OCI-M2 (cell line): ENCODE measurements around the gene SDHAF2.
"Not testable (repeated sequence)": the region's sequence is repeated elsewhere in the genome, so short reads cannot be mapped to it uniquely, and the experiment has no call there.

ENCODE experiments used
- DNase-seq: peaks from one replicate; lab custom pipeline; 2025; ENCODE audit not compliant: unreplicated experiment; lab: John Stamatoyannopoulos, UW

Gene SDHAF2

GRCh38 chr11:61425367-61426131 is 4.4 kb upstream of the SDHAF2 start:
- DNase-seq, result no peak

- no peak for DNase-seq
Observed at GRCh38 chr11:61429346-61429690, 606 bp upstream of the SDHAF2 start.

- DNase-seq, result not testable (repeated sequence)
Observed at GRCh38 chr11:61430839-61431238, 915 bp downstream of the SDHAF2 start.

GRCh38 chr11:61437496-61437895 is 7.6 kb downstream of the SDHAF2 start:
- no peak for DNase-seq

- DNase-seq, result no peak
Observed at GRCh38 chr11:61439615-61440014, 9.7 kb downstream of the SDHAF2 start.

GRCh38 chr11:61442616-61443015 is 12.7 kb downstream of the SDHAF2 start:
- DNase-seq, result no peak

GRCh38 chr11:61445516-61445915 is 15.6 kb downstream of the SDHAF2 start:
- no peak for DNase-seq

GRCh38 chr11:61446211-61446651 is 16.3 kb downstream of the SDHAF2 start:
- DNase-seq, result no peak

- no peak for DNase-seq
Observed at GRCh38 chr11:61447601-61448551, 18.0 kb downstream of the SDHAF2 start.

GRCh38 chr11:61448552-61448927 is 18.6 kb downstream of the SDHAF2 start:
- no peak for DNase-seq

GRCh38 chr11:61452825-61453224 is 22.9 kb downstream of the SDHAF2 start:
- no peak for DNase-seq

GRCh38 chr11:61453695-61454094 is 23.8 kb downstream of the SDHAF2 start:
- no peak for DNase-seq

- DNase-seq, result no peak
Observed at GRCh38 chr11:61454520-61454919, 24.6 kb downstream of the SDHAF2 start.

- DNase-seq, result no peak
Observed at GRCh38 chr11:61460474-61460881, 30.6 kb downstream of the SDHAF2 start.

GRCh38 chr11:61460986-61461385 is 31.1 kb downstream of the SDHAF2 start:
- no peak for DNase-seq

GRCh38 chr11:61467602-61468001 is 37.7 kb downstream of the SDHAF2 start:
- not testable (repeated sequence) for DNase-seq

- DNase-seq, result no peak
Observed at GRCh38 chr11:61468002-61468401, 38.1 kb downstream of the SDHAF2 start.

- no peak for DNase-seq
Observed at GRCh38 chr11:61472282-61472681, 42.4 kb downstream of the SDHAF2 start.

GRCh38 chr11:61472868-61473267 is 42.9 kb downstream of the SDHAF2 start:
- DNase-seq, result no peak

- DNase-seq, result no peak
Observed at GRCh38 chr11:61473370-61474012, 43.6 kb downstream of the SDHAF2 start.

- DNase-seq, result no peak
Observed at GRCh38 chr11:61474013-61474643, 44.2 kb downstream of the SDHAF2 start.
